Lower leg skin (tissue), 3 donors: ENCODE measurements around the gene SIRT5.

ENCODE experiments used
- POLR2A ChIP-seq, 2 donors: fragments of 450-650 bp; IDR thresholded peaks; one replicate each; pipeline ENCODE4 v1.6.1; 2016 to 2017; ENCODE audit warnings: antibody characterized with exemption in 2 of 2, mild to moderate bottlenecking in 1 of 2, moderate library complexity in 1 of 2
- TF ChIP-seq, protein P1 (sequence below), 3 donors: fragments of 450-650 bp; IDR thresholded peaks; one replicate each; pipeline ENCODE4 v1.5.1; 2016; ENCODE audit warnings: antibody characterized with exemption in 3 of 3, mild to moderate bottlenecking in 3 of 3, moderate library complexity in 2 of 3

DNA sequence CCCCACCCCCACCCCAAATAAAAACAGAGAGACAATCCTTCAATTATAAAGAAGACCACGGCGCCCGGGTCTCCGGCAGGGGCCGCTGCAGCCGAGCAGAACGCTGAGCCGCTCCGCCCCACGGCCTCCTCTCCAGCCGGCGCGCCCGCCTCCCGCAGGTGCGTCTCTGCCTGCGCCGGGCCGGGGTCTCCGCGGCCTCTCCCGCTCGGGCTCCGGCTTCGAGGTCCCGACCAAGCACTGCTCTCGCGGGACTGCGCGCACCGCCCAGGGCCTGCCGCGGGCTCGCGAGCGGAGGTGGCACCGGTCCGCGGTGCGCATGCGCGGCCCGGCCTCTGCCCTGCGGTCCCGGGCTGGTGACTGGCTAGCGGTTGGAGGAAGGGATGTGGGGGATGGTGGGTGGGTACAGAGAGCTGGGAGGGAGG is 241 bp upstream of the SIRT5 start:
- peak in 1 of 2 donors; percentile 35 for TF ChIP-seq POLR2A (IDR thresholded peaks at IDR 0.05)
- TF ChIP-seq, protein P1, sequence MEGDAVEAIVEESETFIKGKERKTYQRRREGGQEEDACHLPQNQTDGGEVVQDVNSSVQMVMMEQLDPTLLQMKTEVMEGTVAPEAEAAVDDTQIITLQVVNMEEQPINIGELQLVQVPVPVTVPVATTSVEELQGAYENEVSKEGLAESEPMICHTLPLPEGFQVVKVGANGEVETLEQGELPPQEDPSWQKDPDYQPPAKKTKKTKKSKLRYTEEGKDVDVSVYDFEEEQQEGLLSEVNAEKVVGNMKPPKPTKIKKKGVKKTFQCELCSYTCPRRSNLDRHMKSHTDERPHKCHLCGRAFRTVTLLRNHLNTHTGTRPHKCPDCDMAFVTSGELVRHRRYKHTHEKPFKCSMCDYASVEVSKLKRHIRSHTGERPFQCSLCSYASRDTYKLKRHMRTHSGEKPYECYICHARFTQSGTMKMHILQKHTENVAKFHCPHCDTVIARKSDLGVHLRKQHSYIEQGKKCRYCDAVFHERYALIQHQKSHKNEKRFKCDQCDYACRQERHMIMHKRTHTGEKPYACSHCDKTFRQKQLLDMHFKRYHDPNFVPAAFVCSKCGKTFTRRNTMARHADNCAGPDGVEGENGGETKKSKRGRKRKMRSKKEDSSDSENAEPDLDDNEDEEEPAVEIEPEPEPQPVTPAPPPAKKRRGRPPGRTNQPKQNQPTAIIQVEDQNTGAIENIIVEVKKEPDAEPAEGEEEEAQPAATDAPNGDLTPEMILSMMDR (IDR thresholded peaks at IDR 0.05): no peak
